Suprapubic skin (tissue), 3 donors: ENCODE measurements around the gene METTL1.

Experiments used
- CTCF ChIP-seq, 2 donors: fragments of 200-600 bp in 1 of 2; fragments of 450-650 bp in 1 of 2; sonication (generic) in 1 of 2; IDR thresholded peaks; one replicate each; pipeline ENCODE4 v1.5.1; 2016 to 2019; ENCODE audit warnings: antibody characterized with exemption in 2 of 2, mild to moderate bottlenecking in 1 of 2, moderate library complexity in 1 of 2
- EP300 ChIP-seq: sonication (generic); formaldehyde crosslinking; IDR thresholded peaks from one replicate; pipeline ENCODE4 v1.6.1; 2017; ENCODE audit warnings: antibody characterized with exemption
- POLR2A ChIP-seq, 2 donors: fragments of 450-650 bp; IDR thresholded peaks; one replicate each; pipeline ENCODE4 v1.6.1; 2017; ENCODE audit warnings: antibody characterized with exemption in 2 of 2, mild to moderate bottlenecking in 2 of 2, moderate library complexity in 2 of 2

GRCh38 chr12:57722716-57723629 is 48.9 kb downstream of the METTL1 start:
- TF ChIP-seq CTCF (IDR thresholded peaks at IDR 0.05) (no peak), POLR2A (IDR thresholded peaks at IDR 0.05) (no peak), EP300 (no peak)
